ENCODE data around the gene ANKRD65.

Gene ANKRD65

DNA sequence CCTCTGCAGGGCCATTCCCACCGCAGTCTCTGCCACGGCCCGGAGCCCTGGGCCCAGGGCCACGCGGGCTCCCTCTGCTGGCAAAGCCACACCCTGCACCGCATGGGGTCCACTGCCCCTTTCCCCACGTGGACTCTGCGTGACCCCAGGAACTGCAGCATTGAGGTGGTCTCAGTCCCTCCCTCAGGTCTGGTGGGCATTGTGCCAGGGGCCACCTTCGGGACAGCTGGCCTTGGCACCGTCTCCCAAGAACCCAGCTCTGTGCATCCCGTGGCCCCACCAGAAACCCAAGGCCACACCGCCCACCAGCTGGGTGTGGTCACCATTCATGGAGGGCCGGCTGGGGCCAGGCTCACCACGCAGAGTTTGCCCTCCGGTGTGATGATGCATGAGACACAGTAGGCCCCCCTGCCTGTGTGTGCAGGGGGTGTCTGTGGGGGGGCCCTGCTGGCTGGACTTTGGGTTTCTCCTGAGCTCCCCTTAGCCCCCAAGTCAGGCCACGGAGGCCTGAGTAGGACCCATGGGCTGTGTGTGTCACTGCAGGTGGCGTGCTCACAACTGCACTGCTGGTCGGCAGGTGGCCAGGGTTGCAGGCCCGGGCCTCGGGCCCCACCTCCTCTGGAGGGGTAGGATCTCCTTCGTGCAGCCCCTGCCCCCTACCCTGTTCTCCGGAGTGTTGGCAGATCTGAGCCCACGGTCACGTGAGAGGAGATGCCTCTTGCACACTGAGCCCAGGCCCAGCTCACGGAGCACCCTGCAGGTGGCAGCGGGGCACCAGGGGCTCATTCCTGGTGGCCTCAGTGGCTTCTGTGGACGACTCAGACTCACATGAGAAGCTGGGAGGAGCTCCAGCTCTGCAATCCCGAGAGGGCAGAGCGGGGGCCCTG, 20.2 kb upstream of the ANKRD65 start:
- FAIRE-seq = no peak

GRCh38 chr1:1440262-1441001, 19.4 kb upstream of the ANKRD65 start:
- no peak for FAIRE-seq

- no peak for FAIRE-seq
Measured at GRCh38 chr1:1439546-1440261, 18.6 kb upstream of the ANKRD65 start.

GRCh38 chr1:1438531-1439381, 17.7 kb upstream of the ANKRD65 start:
- FAIRE-seq = no peak

GRCh38 chr1:1437904-1438376, 16.9 kb upstream of the ANKRD65 start:
- no peak for FAIRE-seq

- FAIRE-seq = no peak
Measured at GRCh38 chr1:1437033-1437903, 16.2 kb upstream of the ANKRD65 start.

GRCh38 chr1:1436630-1437032, 15.6 kb upstream of the ANKRD65 start:
- FAIRE-seq = no peak

DNA sequence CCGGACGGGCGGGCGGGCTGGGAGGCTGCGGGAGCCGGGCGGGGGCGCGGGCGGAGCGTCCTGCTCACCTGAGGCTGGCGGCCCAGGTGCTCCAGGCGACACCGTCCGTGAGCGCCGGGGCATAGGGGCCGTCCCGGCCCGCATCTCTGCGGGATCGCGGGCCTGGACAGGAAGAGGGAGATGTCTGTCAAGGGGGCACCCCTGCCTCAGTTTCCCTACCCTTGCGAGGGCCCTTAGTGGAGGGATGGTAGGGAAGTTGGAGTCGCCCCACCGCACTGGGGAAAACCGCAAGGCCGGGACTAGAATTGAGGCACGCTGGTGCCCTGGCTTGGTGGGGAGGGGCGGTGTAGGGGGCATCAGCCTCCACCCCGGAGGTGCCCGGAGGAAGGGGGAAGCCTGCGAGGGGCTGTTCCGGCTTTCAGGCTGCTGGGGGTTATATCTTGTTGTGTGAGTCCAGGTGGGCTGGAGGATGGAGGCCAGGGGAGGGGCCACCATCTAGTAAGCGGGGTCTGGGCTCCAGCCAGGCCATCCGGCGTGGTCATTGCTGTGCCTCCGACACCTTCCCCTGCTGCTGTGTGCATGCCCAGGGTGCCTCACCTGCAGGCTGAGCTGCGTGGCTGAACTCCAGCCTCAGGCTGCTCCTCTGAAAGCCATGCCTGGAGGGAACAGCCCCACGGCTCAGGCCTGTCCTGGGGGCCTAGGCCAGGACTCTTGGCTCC, 15.0 kb upstream of the ANKRD65 start:
- no peak for FAIRE-seq

DNA sequence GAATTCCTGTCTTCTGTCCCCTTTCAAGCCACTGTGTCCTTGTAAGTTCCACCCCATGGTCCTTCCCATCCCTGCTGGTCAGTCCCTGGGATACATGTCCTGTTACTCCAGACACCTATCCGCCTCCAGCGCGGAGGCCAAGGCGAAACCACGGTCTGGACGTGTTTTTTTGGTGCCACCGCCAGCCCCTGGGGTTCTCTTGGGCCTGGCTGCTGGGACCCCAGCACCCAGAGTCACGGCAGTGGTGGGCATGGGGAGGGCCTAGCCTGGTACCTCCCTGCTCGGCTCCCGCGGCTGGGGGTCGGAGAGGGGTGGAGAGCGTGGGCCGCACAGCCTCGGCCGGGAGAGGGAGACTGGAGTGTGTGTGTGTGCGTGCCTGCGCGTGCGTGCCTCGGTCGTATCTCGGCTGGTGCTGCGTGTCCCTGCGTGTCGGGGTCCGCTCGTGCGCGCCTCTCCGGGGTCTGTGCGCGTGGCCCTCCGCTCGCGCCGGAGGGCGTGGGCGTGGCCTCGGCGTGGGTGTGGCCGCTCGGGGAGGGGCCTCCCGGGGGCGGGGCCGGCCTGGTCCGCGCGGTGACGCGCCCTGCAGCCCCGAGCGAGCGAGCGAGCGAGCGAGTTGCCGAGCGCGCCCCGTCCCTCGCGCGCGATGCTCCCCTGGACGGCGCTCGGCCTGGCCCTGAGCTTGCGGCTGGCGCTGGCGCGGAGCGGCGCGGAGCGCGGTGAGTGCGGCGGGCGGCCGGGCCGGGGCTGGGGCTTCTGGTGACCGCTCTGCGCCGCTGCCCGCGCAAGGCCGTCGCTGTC, 14.2 kb upstream of the ANKRD65 start, which contains the start of gene VWA1:
Gene VWA1 (plus strand): TSS at position 585 of the 798 bp plus-strand sequence. CDS start 59 bp downstream, at position 644.
- FAIRE-seq = no peak

GRCh38 chr1:1434824-1435105, 13.7 kb upstream of the ANKRD65 start:
- no peak for FAIRE-seq

DNA sequence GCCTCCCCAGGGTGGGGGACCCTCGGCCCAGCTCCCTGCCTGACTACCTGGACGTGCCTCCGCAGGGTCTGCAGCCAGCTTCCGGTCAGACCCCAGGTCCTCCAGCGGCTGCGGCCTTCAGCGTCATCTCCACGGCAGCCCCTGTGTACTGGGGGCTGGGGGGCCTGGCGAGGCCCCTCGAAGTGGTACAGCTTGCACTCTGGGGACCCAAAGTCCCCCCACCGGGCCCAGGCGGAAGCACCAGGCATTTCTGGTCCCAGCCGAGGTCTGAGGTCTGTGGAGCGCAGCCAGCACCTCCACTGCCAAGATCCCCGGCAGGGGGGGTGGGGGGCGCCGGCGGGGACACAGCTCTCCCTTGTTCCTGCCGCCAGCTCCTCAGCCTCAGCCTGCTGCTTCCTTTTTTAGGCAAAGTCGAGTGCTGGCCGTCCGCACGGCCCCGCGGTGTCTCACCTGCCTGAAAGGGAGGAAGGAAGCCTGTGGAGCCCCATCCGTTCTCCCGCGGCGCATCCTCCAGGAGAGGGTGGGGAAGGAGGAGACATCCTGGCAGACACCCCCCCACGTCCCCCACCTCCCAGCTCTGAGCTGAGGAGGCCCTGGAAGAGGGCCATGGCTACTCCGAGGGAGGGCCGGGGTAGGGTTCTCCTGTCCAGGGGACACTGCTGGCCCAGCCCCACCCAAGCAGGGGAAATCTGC, 13.2 kb upstream of the ANKRD65 start:
- no peak for FAIRE-seq

DNA sequence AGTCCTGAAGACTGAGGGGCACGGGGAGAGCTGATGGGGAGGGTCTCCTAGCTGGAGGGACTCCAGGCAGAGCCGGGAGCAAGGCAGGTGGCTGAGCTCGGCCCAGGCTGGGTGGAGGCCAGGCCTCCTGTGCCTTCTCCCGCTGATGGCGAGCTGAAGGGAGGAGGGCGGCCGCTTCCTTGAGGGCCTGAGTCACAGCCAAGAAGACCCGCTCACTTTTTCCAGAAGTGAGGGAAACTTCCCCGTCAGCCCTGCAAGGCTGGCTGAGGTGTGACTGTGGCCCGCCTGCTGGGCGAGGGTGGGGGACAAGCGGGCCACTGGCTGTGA, 12.7 kb upstream of the ANKRD65 start:
- FAIRE-seq = no peak

GRCh38 chr1:1432951-1433803, 12.1 kb upstream of the ANKRD65 start:
- FAIRE-seq = no peak

DNA sequence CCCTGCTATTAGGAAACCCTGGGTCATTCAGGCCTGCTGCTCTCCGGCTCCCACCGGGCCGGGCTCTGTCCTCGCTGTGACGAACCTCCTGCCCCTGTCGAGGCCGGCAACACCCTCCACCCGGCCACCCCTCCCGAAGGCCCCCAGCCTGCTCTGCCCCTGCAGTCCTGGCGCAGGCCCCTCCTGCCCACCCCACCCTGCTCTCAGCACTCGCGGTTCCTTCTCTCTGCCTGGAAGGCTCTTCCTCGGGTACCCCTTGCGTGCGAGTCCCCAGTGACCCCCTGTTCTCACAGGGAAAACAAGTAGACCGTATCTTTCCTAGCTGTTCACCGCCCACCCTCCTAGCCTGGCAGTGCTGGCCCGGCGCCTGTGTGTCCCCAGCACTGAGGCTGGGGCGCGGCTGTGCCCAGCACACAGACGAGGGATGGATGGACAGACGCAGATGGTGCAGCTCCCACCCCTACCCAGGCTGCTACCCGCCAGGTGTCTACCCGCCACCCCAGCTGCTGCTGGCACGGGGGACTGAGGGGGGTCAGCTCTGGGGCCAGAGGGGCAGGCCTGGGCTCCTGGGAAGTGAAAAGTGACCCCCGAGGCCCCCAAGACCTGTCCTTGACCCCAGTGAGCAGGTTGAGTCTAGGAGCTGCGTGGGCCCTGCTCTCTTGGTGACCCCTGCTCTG, 11.3 kb upstream of the ANKRD65 start:
- FAIRE-seq = no peak

DNA sequence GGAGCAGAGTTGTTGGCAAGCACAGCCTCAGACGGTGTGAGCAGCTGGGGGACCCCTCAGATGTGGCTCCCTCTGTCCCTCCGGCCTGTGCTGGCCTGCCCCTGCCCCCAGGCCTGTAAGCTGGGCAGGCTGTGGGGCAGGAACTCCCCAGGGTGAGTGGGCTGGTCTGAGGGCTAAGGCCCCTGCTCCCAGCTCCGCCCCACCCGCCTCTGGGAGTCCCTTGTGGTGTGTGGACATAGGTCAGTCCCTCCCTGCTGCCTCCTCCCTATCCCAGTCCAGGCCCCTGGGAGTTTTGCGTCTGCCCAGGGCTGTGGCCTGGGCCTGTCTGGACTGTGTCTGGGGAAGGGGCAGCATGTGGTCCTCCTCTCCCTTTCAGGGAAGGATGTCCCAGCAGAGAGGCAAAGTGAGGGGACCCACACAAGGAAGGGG, 10.8 kb upstream of the ANKRD65 start:
- no peak for FAIRE-seq

GRCh38 chr1:1430992-1431844, 10.1 kb upstream of the ANKRD65 start:
- no peak for FAIRE-seq

Data from endometrium (tissue), 2 donors.